GM23338 (cell line): ENCODE results near the gene ABCC1. TPM values are rescaled to one million over a fixed set of nuclear protein-coding genes. Genes with fewer than 3 reads are reported as not detected.

ENCODE experiments used
- ATAC-seq: fragments of 200-7000 bp; cut with Tn5 transposase; 3 replicates; pipeline ENCODE4 v1.9.1; 2020
- DNase-seq: peaks from one replicate; pipeline ENCODE4 v3.0.0-alpha.2; 2015; ENCODE audit warnings: low spot score
- H2AFZ ChIP-seq: fragments of 200-600 bp; sonication (generic); 2 replicates; pipeline ENCODE4 v1.8.0; 2016; ENCODE audit warnings: antibody characterized with exemption, mild to moderate bottlenecking, moderate library complexity
- H3F3A ChIP-seq: fragments of 200-600 bp; sonication (generic); replicated peaks from 2 replicates; pipeline ENCODE4 v1.8.0; 2017; ENCODE audit warnings: antibody characterized with exemption, mixed run types, low read depth
- H3K27ac ChIP-seq: fragments of 200-600 bp; sonication (generic); 2 replicates; pipeline ENCODE4 v1.6.1; 2016; ENCODE audit warnings: low read depth
- H3K27me3 ChIP-seq: fragments of 200-600 bp; sonication (generic); 2 replicates; pipeline ENCODE4 v1.8.0; 2016; ENCODE audit warnings: mild to moderate bottlenecking, mixed run types, moderate library complexity; ENCODE audit not compliant: insufficient read depth
- H3K36me3 ChIP-seq: fragments of 200-600 bp; sonication (generic); 2 replicates; pipeline ENCODE4 v1.8.0; 2016; ENCODE audit warnings: mild to moderate bottlenecking; ENCODE audit not compliant: insufficient read depth
- H3K4me1 ChIP-seq: fragments of 200-600 bp; sonication (generic); 2 replicates; pipeline ENCODE4 v1.8.0; 2016; ENCODE audit warnings: mild to moderate bottlenecking, moderate library complexity; ENCODE audit not compliant: insufficient read depth
- H3K4me2 ChIP-seq: fragments of 200-600 bp; sonication (generic); 2 replicates; pipeline ENCODE4 v1.7.1; 2017; ENCODE audit warnings: mixed run types
- H3K4me3 ChIP-seq: fragments of 200-600 bp; sonication (generic); 2 replicates; pipeline ENCODE4 v1.6.1; 2016; ENCODE audit warnings: mixed run types
- H3K79me2 ChIP-seq: fragments of 200-600 bp; sonication (generic); replicated peaks from 2 replicates; pipeline ENCODE4 v1.8.0; 2017; ENCODE audit warnings: mild to moderate bottlenecking; ENCODE audit not compliant: insufficient read depth
- H3K9me2 ChIP-seq: fragments of 200-600 bp; sonication (generic); 2 replicates; pipeline ENCODE4 v1.8.0; 2017; ENCODE audit not compliant: insufficient read depth
- H4K20me1 ChIP-seq: fragments of 200-600 bp; sonication (generic); replicated peaks from 2 replicates; pipeline ENCODE4 v1.8.0; 2017; ENCODE audit warnings: mild to moderate bottlenecking; ENCODE audit not compliant: insufficient read depth
- H3K27ac Mint-ChIP-seq: 2 replicates; pipeline ENCODE4 v1.8.0; 2020; ENCODE audit warnings: inconsistent platforms, mild to moderate bottlenecking, moderate library complexity, mixed read lengths
- H3K27me3 Mint-ChIP-seq: 3 replicates; pipeline ENCODE4 v1.8.0; 2022; ENCODE audit warnings: low read depth, mild to moderate bottlenecking, moderate library complexity, mixed read lengths, inconsistent platforms; ENCODE audit not compliant: insufficient read depth, poor library complexity
- H3K36me3 Mint-ChIP-seq: 3 replicates; pipeline ENCODE4 v1.8.0; 2021; ENCODE audit warnings: low read depth, mild to moderate bottlenecking, inconsistent platforms, moderate library complexity, mixed read lengths
- H3K4me1 Mint-ChIP-seq: 3 replicates; pipeline ENCODE4 v1.8.0; 2020; ENCODE audit warnings: mild to moderate bottlenecking, inconsistent platforms, mixed read lengths
- H3K4me3 Mint-ChIP-seq: 3 replicates; pipeline ENCODE4 v1.8.0; 2021; ENCODE audit warnings: moderate library complexity, mild to moderate bottlenecking, inconsistent platforms, mixed read lengths
- H3K9me3 Mint-ChIP-seq: 3 replicates; pipeline ENCODE4 v1.8.0; 2020; ENCODE audit warnings: moderate library complexity, mild to moderate bottlenecking, inconsistent platforms, mixed read lengths
- CREB1 ChIP-seq: fragments of 250-450 bp; sonication (Bioruptor Pico); IDR thresholded peaks from 2 replicates; pipeline ENCODE4 v1.5.0; 2020; ENCODE audit warnings: low read depth, mild to moderate bottlenecking, moderate library complexity
- CTCF ChIP-seq, 2 experiments: fragments of 200-600 bp in 1 of 2; sonication (generic) in 1 of 2; conservative IDR thresholded peaks; 2 replicates each; pipeline versions ENCODE4 v1.5.1 to v1.6.1; 2016 to 2017; ENCODE audit warnings: antibody characterized with exemption in 2 of 2, low read depth in 2 of 2, mild to moderate bottlenecking in 2 of 2, moderate library complexity in 1 of 2
- EZH2 ChIP-seq: fragments of 200-600 bp; sonication (generic); IDR thresholded peaks from one replicate; pipeline ENCODE4 v1.8.0; 2017; ENCODE audit warnings: antibody characterized with exemption, mild to moderate bottlenecking, low read depth; ENCODE audit not compliant: unreplicated experiment
- EZH2phosphoT487 ChIP-seq: fragments of 200-600 bp; sonication (generic); IDR thresholded peaks from one replicate; pipeline ENCODE4 v1.8.1; 2018; ENCODE audit warnings: antibody characterized with exemption; ENCODE audit not compliant: unreplicated experiment
- POLR2AphosphoS5 ChIP-seq: IDR thresholded peaks from 2 replicates; pipeline ENCODE4 v1.6.1; 2016; ENCODE audit warnings: antibody characterized with exemption, low read depth
- STAT1 ChIP-seq: IDR thresholded peaks from one replicate; pipeline ENCODE4 v1.6.1; 2016; ENCODE audit warnings: antibody characterized with exemption; ENCODE audit not compliant: unreplicated experiment
- ZNF114 ChIP-seq: fragments of 250-450 bp; sonication (Bioruptor Pico); IDR thresholded peaks from 2 replicates; pipeline ENCODE4 v1.5.0; 2020; ENCODE audit warnings: mild to moderate bottlenecking, moderate library complexity
- ZNF462 ChIP-seq: fragments of 250-450 bp; sonication (Bioruptor Pico); IDR thresholded peaks from 2 replicates; pipeline ENCODE4 v1.5.0; 2020; ENCODE audit warnings: mild to moderate bottlenecking, moderate library complexity
- polyA plus RNA-seq: library from polyadenylated mRNA; unstranded; fragments of >200 nt; fragmentation: Nextera tagmentation; extraction: Ambion mirVana; gene quantifications from 2 replicates; pipeline ENCODE4 v1.2.1, GENCODE V29; 2016
- total RNA-seq: library from RNA; depleted of rRNA; stranded (reverse); fragments of >200 nt; shearing (Covaris generic); gene quantifications from 2 replicates; pipeline ENCODE4 v1.2.3, GENCODE V29; 2014

ABCC1 gene
- total and polyA plus RNA-seq, 2 experiments from 2014 or later: 11.0 to 46.6 TPM

GRCh38 chr16:16048904-16049582 is 99.6 kb downstream of the ABCC1 start:
- Histone ChIP-seq H3K9me2 (no peaks in the 10 kb centered on the region), H3F3A (no peaks in the 10 kb centered on the region), H3K27ac (no peak overlapping the region), H4K20me1 (peaks cover 12% of the 10 kb centered on the region), H3K27me3 (no peaks in the 10 kb centered on the region), H3K36me3 (peaks cover 26% of the 10 kb centered on the region), H3K4me1 (no peaks in the 10 kb centered on the region), H3K4me3 (no peak overlapping the region), H2AFZ (no peak overlapping the region), H3K4me2 (no peak overlapping the region), H3K79me2 (no peaks in the 10 kb centered on the region)
- no peak overlapping the region for H3K4me3 Mint-ChIP-seq
- no peak for DNase-seq
- no peak overlapping the region for H3K27ac Mint-ChIP-seq
- peaks cover 3% of the 10 kb centered on the region for H3K27me3 Mint-ChIP-seq
- H3K36me3 Mint-ChIP-seq: peaks cover 73% of the 10 kb centered on the region
- H3K4me1 Mint-ChIP-seq: peaks cover 2% of the 10 kb centered on the region; the same call in 2 of the 3 replicates
- no peaks in the 10 kb centered on the region for H3K9me3 Mint-ChIP-seq
- TF ChIP-seq EZH2 (no peak), EZH2phosphoT487 (no peak), CREB1 (CRISPR knock-in tag) (no peak), ZNF114 (no peak), ZNF462 (CRISPR knock-in tag) (no peak), POLR2AphosphoS5 (no peak), STAT1 (no peak), CTCF (conservative IDR thresholded peaks at IDR 0.05; ENCODE audit: low read depth in 2 of 2) (no peak)
- ATAC-seq: no peak
